ENCODE data around the gene IGF2. TPM values are rescaled to one million over a fixed set of nuclear protein-coding genes. Genes with fewer than 3 reads are reported as not detected.
A peak's percentile ranks its signal among the peaks of the same experiment; 100 is the strongest.

Gene IGF2
- polyA plus RNA-seq, 1 experiment: 20.3 TPM

DNA sequence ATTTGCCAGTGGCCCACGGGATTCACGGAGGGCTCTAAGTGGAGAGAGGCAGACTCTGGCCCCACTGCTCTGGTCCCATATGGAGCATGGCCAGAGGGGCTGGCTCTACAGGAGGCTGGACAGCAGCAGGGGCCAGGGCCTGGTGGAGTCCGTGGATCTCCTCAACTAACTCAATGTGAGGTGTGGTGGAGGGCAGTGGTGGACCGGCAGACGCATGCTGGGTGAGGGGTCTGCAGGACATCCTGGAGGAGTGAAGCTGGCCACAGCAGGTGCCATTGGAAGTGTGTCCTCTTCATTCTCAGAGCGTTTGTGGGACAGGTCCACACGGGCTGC is 15.6 kb downstream of the IGF2 start:
- TF ChIP-seq, protein P1, sequence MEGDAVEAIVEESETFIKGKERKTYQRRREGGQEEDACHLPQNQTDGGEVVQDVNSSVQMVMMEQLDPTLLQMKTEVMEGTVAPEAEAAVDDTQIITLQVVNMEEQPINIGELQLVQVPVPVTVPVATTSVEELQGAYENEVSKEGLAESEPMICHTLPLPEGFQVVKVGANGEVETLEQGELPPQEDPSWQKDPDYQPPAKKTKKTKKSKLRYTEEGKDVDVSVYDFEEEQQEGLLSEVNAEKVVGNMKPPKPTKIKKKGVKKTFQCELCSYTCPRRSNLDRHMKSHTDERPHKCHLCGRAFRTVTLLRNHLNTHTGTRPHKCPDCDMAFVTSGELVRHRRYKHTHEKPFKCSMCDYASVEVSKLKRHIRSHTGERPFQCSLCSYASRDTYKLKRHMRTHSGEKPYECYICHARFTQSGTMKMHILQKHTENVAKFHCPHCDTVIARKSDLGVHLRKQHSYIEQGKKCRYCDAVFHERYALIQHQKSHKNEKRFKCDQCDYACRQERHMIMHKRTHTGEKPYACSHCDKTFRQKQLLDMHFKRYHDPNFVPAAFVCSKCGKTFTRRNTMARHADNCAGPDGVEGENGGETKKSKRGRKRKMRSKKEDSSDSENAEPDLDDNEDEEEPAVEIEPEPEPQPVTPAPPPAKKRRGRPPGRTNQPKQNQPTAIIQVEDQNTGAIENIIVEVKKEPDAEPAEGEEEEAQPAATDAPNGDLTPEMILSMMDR (IDR thresholded peaks at IDR 0.05; ENCODE audit: insufficient read depth, low read depth, low read length): no peak
- no peak for DNase-seq (ENCODE audit: low read depth)
- no peak overlapping the region for H3K4me3 ChIP-seq (ENCODE audit: low read depth, low read length)
- no peaks in the 10 kb centered on the region for H3K27me3 ChIP-seq (ENCODE audit: control insufficient read depth, insufficient read depth, low read length)
- H3K36me3 ChIP-seq (ENCODE audit: control insufficient read depth, insufficient read depth, low read length): no peaks in the 10 kb centered on the region
- ChIA-PET POLR2A (no interaction called here), CTCF (interaction anchor here (1.1 kb wide), 1 partner anchor 86 kb away, joined by 5 read pairs; no protein-coding TSS in a partner anchor)

DNA sequence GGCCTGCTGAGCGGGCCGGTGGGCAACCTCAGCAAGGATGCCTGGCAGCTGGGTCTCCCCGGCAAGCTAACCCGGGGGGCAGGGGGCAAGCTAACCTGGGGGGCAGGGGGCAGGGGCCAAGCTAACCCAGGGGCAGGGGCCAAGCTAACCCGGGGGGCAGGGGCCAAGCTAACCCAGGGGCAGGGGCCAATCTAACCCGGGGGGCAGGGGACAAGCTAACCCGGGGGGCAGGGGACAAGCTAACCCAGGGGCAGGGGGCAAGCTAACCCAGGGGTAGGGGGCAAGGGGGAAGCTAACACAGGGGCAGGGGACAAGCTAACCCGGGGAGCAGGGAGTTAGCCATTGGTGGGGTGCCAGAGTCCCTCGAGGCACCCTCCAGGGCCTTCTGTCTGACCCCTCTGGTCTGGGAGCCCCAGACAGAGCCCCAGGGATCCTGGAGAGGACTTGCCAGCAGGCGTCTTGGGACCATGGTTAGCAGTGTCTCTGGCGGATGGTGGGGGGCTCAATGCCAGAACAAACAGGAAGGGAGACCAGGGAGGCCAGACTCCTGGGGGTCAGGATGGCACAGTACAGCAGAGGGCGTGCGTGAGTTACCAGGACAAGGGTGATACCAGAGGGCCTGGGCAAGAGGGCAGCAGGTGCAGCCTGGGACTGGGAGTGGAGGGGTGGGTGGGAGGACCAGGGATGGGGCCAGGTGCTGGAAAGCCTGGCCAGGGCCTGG is 16.1 kb downstream of the IGF2 start:
- Histone ChIP-seq H3K36me3 (ENCODE audit: control insufficient read depth, insufficient read depth, low read length) (no peaks in the 10 kb centered on the region), H3K27me3 (ENCODE audit: control insufficient read depth, insufficient read depth, low read length) (no peaks in the 10 kb centered on the region), H3K4me3 (ENCODE audit: low read depth, low read length) (no peak overlapping the region)
- TF ChIP-seq, protein P1 (IDR thresholded peaks at IDR 0.05; ENCODE audit: insufficient read depth, low read depth, low read length): no peak
- no peak for DNase-seq (ENCODE audit: low read depth)
- ChIA-PET CTCF (interaction anchor here (0.7 to 0.9 kb wide), 2 partner anchors 11 to 13 kb away, joined by 3 read pairs; no protein-coding TSS in a partner anchor), POLR2A (no interaction called here)

DNA sequence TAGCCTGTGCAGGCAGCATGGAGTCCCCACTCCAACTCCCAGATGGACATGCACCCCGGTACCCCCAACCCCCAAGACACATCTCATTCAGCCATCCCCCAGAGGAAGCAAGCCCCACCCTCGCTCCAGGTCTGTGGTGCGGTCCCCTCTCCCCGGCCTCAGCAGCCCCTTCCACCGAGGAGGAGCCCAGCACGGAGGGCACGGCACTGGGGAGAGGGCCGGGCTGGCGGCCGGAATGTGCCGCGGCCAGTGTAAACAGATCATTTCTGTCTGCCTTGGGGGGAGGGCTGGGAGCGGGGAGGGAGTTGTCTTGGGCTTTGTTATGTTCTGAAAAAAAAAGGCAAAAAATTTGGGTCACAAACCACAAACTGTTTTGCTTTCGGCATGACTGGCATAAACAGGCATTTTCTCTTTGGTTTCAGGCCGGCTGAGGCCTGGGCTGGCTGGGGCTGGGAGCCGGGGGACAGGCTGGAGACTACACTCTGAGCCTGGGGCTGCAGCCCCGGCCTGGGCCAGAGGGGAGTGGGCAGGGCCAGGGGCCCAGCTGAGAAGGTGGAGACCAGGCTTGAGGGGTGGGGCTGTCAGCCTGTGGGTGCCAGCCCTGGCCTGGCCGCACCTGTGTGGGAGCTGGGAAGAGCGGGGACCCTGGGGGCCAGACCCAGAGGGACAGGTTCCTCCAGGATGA is 16.8 kb downstream of the IGF2 start:
- ChIA-PET POLR2A (no interaction called here), CTCF (interaction anchor here (0.7 to 0.9 kb wide), 2 partner anchors 11 to 14 kb away, joined by 3 read pairs; no protein-coding TSS in a partner anchor)
- peak; percentile 37 for DNase-seq (ENCODE audit: low read depth)
- Histone ChIP-seq H3K27me3 (ENCODE audit: control insufficient read depth, insufficient read depth, low read length) (no peaks in the 10 kb centered on the region), H3K4me3 (ENCODE audit: low read depth, low read length) (no peak overlapping the region), H3K36me3 (ENCODE audit: control insufficient read depth, insufficient read depth, low read length) (no peaks in the 10 kb centered on the region)
- TF ChIP-seq, protein P1 (IDR thresholded peaks at IDR 0.05; ENCODE audit: insufficient read depth, low read depth, low read length): no peak

DNA sequence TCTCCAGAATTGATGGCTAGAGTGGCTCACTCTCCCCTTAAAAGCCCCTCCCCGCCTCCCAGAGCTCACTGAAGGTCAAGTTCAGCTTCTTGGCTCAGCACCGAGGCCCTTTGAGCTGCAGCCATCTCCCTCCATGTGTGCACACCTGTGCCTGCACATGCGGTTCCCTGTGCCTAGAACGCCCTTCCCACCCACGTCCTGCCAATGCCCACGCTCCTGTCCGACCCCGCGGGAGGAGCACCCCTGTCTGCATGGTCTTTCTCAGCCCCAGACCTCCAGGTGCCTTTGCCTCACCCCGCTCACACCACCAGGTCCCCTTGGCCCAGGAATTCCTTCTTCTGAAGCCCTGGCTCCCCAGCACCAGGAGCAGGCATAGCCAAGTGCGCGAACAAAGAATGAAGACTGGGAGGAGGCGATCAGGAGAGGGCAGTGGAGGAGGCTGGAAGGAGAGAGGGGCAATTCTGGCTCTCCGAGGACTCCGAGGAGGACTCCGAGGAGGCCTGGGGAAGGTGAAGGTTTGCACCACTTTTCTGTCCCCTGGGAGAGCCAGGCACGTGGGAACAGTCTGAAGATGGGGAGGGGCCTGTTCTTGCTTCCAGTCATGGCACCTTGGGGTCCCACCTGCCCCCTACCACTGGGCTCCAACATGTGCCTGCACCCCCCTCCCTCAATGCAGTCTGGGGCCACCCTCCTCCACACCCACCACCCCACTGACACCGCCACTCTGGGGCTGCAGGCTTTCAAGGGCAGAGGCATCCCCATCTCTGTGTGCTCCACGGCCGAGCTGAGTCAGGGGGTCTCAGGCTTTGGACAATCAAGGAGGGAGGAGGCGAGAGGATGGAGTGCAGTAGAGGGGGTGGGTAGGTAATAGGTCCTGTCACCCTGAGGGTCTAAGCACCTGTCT is 17.7 kb downstream of the IGF2 start:
- CTCF ChIA-PET: interaction anchor here (0.6 to 1.7 kb wide), 7 partner anchors 12 to 240 kb away, joined by 3 to 9 read pairs (median 4); no protein-coding TSS in a partner anchor
- TF ChIP-seq, protein P1 (IDR thresholded peaks at IDR 0.05; ENCODE audit: insufficient read depth, low read depth, low read length): no peak
- no peaks in the 10 kb centered on the region for H3K36me3 ChIP-seq (ENCODE audit: control insufficient read depth, insufficient read depth, low read length)
- no peak for DNase-seq (ENCODE audit: low read depth)
- H3K4me3 ChIP-seq (ENCODE audit: low read depth, low read length): no peak overlapping the region
- H3K27me3 ChIP-seq (ENCODE audit: control insufficient read depth, insufficient read depth, low read length): no peaks in the 10 kb centered on the region
- POLR2A ChIA-PET: interaction anchor here (0.6 kb wide), 1 partner anchor 24 kb away, joined by 3 read pairs; no protein-coding TSS in a partner anchor
